HFFc6 (cell line): Measurements from ENCODE around the gene MTA1. TPM values are rescaled to one million over a fixed set of nuclear protein-coding genes. Genes with fewer than 3 reads are reported as not detected.

Experiments
- DNase-seq: peaks from one replicate; pipeline ENCODE4 v3.0.0-alpha.2; 2018
- H3K27ac Mint-ChIP-seq: 2 replicates; pipeline ENCODE4 v1.8.0; 2020; ENCODE audit warnings: mild to moderate bottlenecking, mixed read lengths
- H3K27me3 Mint-ChIP-seq: 2 replicates; pipeline ENCODE4 v1.8.0; 2021; ENCODE audit warnings: mild to moderate bottlenecking, moderate library complexity, mixed read lengths; ENCODE audit not compliant: insufficient read depth
- H3K36me3 Mint-ChIP-seq: 2 replicates; pipeline ENCODE4 v1.8.0; 2021; ENCODE audit warnings: low read depth, mixed read lengths
- H3K4me1 Mint-ChIP-seq: 2 replicates; pipeline ENCODE4 v1.8.0; 2020; ENCODE audit warnings: low read depth, mixed read lengths
- H3K4me3 Mint-ChIP-seq: 2 replicates; pipeline ENCODE4 v1.8.0; 2020; ENCODE audit warnings: mild to moderate bottlenecking, moderate library complexity, mixed read lengths
- H3K9me3 Mint-ChIP-seq: 2 replicates; pipeline ENCODE4 v1.8.0; 2020; ENCODE audit warnings: mild to moderate bottlenecking, mixed read lengths
- CTCF ChIP-seq: fragments of 200-600 bp; sonication (generic); IDR thresholded peaks from 2 replicates; pipeline ENCODE4 v1.5.0; 2021; ENCODE audit warnings: antibody characterized with exemption, mild to moderate bottlenecking
- total RNA-seq, 6 experiments: library from RNA; stranded (reverse); fragmentation: NEBNext Ultra II Directional; extraction: Animal tissue kit (Norgen Biotek cat#: 25700); gene quantifications; 2 replicates in 1 of 6; 3 replicates in 5 of 6; pipeline ENCODE4 v1.2.3, GENCODE V29; 2021

The MTA1 gene
- total RNA-seq, 6 experiments from 2014 or later: 67.5 to 71.3 (median 69.2) TPM

GRCh38 chr14:105495101-105495989 lies 75.7 kb downstream of the MTA1 start:
- Mint-ChIP-seq H3K9me3 (no peaks in the 10 kb centered on the region), H3K27ac (no peak overlapping the region), H3K27me3 (peaks cover 5% of the 10 kb centered on the region), H3K4me3 (no peak overlapping the region), H3K4me1 (peaks cover 5% of the 10 kb centered on the region; the same call in 1 of the 2 replicates), H3K36me3 (no peaks in the 10 kb centered on the region)
- no peak for TF ChIP-seq CTCF
- no peak for DNase-seq

GRCh38 chr14:105495990-105496830 lies 76.6 kb downstream of the MTA1 start:
- peaks cover 1% of the 10 kb centered on the region for H3K27me3 Mint-ChIP-seq
- no peak overlapping the region for H3K4me3 Mint-ChIP-seq
- no peaks in the 10 kb centered on the region for H3K9me3 Mint-ChIP-seq
- no peak overlapping the region for H3K27ac Mint-ChIP-seq
- DNase-seq: no peak
- TF ChIP-seq CTCF: no peak
- H3K4me1 Mint-ChIP-seq: peaks cover 5% of the 10 kb centered on the region; the same call in 1 of the 2 replicates
- H3K36me3 Mint-ChIP-seq: no peaks in the 10 kb centered on the region

GRCh38 chr14:105496831-105497591 lies 77.4 kb downstream of the MTA1 start:
- no peaks in the 10 kb centered on the region for H3K36me3 Mint-ChIP-seq
- TF ChIP-seq CTCF: no peak
- H3K9me3 Mint-ChIP-seq: no peaks in the 10 kb centered on the region
- no peak overlapping the region for H3K4me3 Mint-ChIP-seq
- peaks cover 1% of the 10 kb centered on the region; the same call in 1 of the 2 replicates for H3K4me1 Mint-ChIP-seq
- no peaks in the 10 kb centered on the region; the same call in 1 of the 2 replicates for H3K27me3 Mint-ChIP-seq
- no peak overlapping the region for H3K27ac Mint-ChIP-seq
- DNase-seq: no peak

GRCh38 chr14:105497671-105498429 lies 78.2 kb downstream of the MTA1 start:
- no peaks in the 10 kb centered on the region; the same call in 1 of the 2 replicates for H3K27me3 Mint-ChIP-seq
- H3K4me1 Mint-ChIP-seq: no peaks in the 10 kb centered on the region
- no peaks in the 10 kb centered on the region for H3K9me3 Mint-ChIP-seq
- H3K4me3 Mint-ChIP-seq: no peak overlapping the region
- no peak overlapping the region for H3K27ac Mint-ChIP-seq
- no peak for DNase-seq
- H3K36me3 Mint-ChIP-seq: no peaks in the 10 kb centered on the region
- TF ChIP-seq CTCF: no peak
